Liver (tissue), 9 donors: ENCODE data around the gene COL7A1. TPM values are rescaled to one million over a fixed set of nuclear protein-coding genes. Genes with fewer than 3 reads are reported as not detected.

Source experiments
- DNase-seq: peaks from one replicate; pipeline ENCODE4 v3.0.0-alpha.2; 2017; ENCODE audit warnings: low spot score
- H3K27ac ChIP-seq, 2 donors: one replicate each; pipeline ENCODE4 v1.7.0; 2013; ENCODE audit warnings: inconsistent platforms in 2 of 2, low read length in 2 of 2, control low read depth in 1 of 2, low read depth in 1 of 2, mild to moderate bottlenecking in 1 of 2
- H3K27me3 ChIP-seq, 4 donors: one replicate each; pipeline versions ENCODE4 v1.6.1 to v1.7.0; 2013; ENCODE audit warnings: low read length in 3 of 4, inconsistent platforms in 1 of 4, mild to moderate bottlenecking in 1 of 4, moderate library complexity in 1 of 4; ENCODE audit not compliant: control insufficient read depth in 4 of 4, insufficient read depth in 4 of 4
- H3K36me3 ChIP-seq, 4 donors: one replicate each; pipeline versions ENCODE4 v1.6.1 to v1.7.0; 2013; ENCODE audit warnings: low read length in 3 of 4, mild to moderate bottlenecking in 3 of 4, low read depth in 1 of 4, moderate library complexity in 1 of 4; ENCODE audit not compliant: control insufficient read depth in 4 of 4, insufficient read depth in 3 of 4
- H3K4me1 ChIP-seq, 4 donors: one replicate each; pipeline versions ENCODE4 v1.6.1 to v1.7.0; 2013; ENCODE audit warnings: low read length in 3 of 4, mild to moderate bottlenecking in 3 of 4, moderate library complexity in 1 of 4; ENCODE audit not compliant: control insufficient read depth in 4 of 4, insufficient read depth in 4 of 4
- H3K4me3 ChIP-seq, 3 donors: one replicate each; pipeline versions ENCODE4 v1.6.1 to v1.7.0; 2013; ENCODE audit warnings: low read length in 3 of 3, control low read depth in 1 of 3, low read depth in 1 of 3, mild to moderate bottlenecking in 1 of 3
- H3K9ac ChIP-seq, 2 donors: one replicate each; pipeline ENCODE4 v1.7.0; 2013; ENCODE audit warnings: low read length in 2 of 2, mild to moderate bottlenecking in 2 of 2, moderate library complexity in 2 of 2, control low read depth in 1 of 2, low read depth in 1 of 2
- H3K9me3 ChIP-seq, 4 donors: one replicate each; pipeline versions ENCODE4 v1.6.1 to v1.7.0; 2013; ENCODE audit warnings: low read length in 3 of 4; ENCODE audit not compliant: control insufficient read depth in 4 of 4
- ATF3 ChIP-seq: IDR thresholded peaks from 2 replicates; pipeline ENCODE4 v1.6.1; 2016; ENCODE audit warnings: antibody characterized with exemption
- CTCF ChIP-seq: fragments of 150-350 bp; IDR thresholded peaks from 2 replicates; pipeline ENCODE4 v1.5.1; 2017; ENCODE audit warnings: improper control_type of control experiment, low read depth, low read length; ENCODE audit not compliant: missing input control
- EGR1 ChIP-seq, 2 donors: IDR thresholded peaks; 2 replicates each; pipeline ENCODE4 v1.6.1; 2016 to 2018; ENCODE audit warnings: antibody characterized with exemption in 2 of 2, low read depth in 2 of 2
- FOXA1 ChIP-seq: IDR thresholded peaks from 2 replicates; pipeline ENCODE4 v1.6.1; 2016; ENCODE audit warnings: antibody characterized with exemption
- FOXA2 ChIP-seq: IDR thresholded peaks from 2 replicates; pipeline ENCODE4 v1.6.1; 2016; ENCODE audit warnings: antibody characterized with exemption
- GABPA ChIP-seq, 2 donors: IDR thresholded peaks in 1 of 2; conservative IDR thresholded peaks in 1 of 2; 2 replicates each; pipeline ENCODE4 v1.6.1; 2016; ENCODE audit warnings: antibody characterized with exemption in 2 of 2, mild to moderate bottlenecking in 1 of 2, moderate library complexity in 1 of 2
- HNF4A ChIP-seq, 2 donors: conservative IDR thresholded peaks; 2 replicates each; pipeline ENCODE4 v1.6.1; 2016; ENCODE audit warnings: antibody characterized with exemption in 2 of 2, mild to moderate bottlenecking in 2 of 2
- HNF4G ChIP-seq: IDR thresholded peaks from 2 replicates; pipeline ENCODE4 v1.6.1; 2016; ENCODE audit warnings: antibody characterized with exemption
- JUND ChIP-seq, 2 donors: IDR thresholded peaks; 2 replicates each; pipeline ENCODE4 v1.6.1; 2016; ENCODE audit warnings: antibody characterized with exemption in 2 of 2
- MAX ChIP-seq: IDR thresholded peaks from 2 replicates; pipeline ENCODE4 v1.6.1; 2016; ENCODE audit warnings: antibody characterized with exemption
- NR2F2 ChIP-seq: IDR thresholded peaks from 2 replicates; pipeline ENCODE4 v1.6.1; 2016; ENCODE audit warnings: antibody characterized with exemption
- RAD21 ChIP-seq, 2 donors: IDR thresholded peaks; 2 replicates each; pipeline ENCODE4 v1.6.1; 2016; ENCODE audit warnings: antibody characterized with exemption in 2 of 2, mild to moderate bottlenecking in 2 of 2
- REST ChIP-seq: IDR thresholded peaks from 2 replicates; pipeline ENCODE4 v1.6.1; 2016; ENCODE audit warnings: antibody characterized with exemption, mild to moderate bottlenecking
- RXRA ChIP-seq, 2 donors: IDR thresholded peaks; 2 replicates each; pipeline ENCODE4 v1.6.1; 2017 to 2018; ENCODE audit warnings: antibody characterized with exemption in 2 of 2, mild to moderate bottlenecking in 1 of 2
- SP1 ChIP-seq: IDR thresholded peaks from 2 replicates; pipeline ENCODE4 v1.6.1; 2018; ENCODE audit warnings: antibody characterized with exemption, mild to moderate bottlenecking
- TAF1 ChIP-seq: conservative IDR thresholded peaks from 2 replicates; pipeline ENCODE4 v1.6.1; 2016; ENCODE audit warnings: antibody characterized with exemption, mild to moderate bottlenecking
- YY1 ChIP-seq: IDR thresholded peaks from 2 replicates; pipeline ENCODE4 v1.6.1; 2016; ENCODE audit warnings: antibody characterized with exemption, mild to moderate bottlenecking
- ZBTB33 ChIP-seq: IDR thresholded peaks from 2 replicates; pipeline ENCODE4 v1.6.1; 2016; ENCODE audit warnings: antibody characterized with exemption
- WGBS: extraction: QIAGEN DNeasy Blood & Tissue Kit; methylation state at CpG from one replicate; pipeline ENCODE4 v1.1.7; 2013; 5-methylcytosine and 5-hydroxymethylcytosine counted together
- polyA plus RNA-seq, 2 donors: library from polyadenylated mRNA; stranded (reverse) in 1 of 2; unstranded in 1 of 2; fragments of 200-250 nt in 1 of 2; fragments of >200 nt in 1 of 2; fragmentation: Nextera tagmentation in 1 of 2; extraction: Ambion mirVana in 1 of 2; gene quantifications; one replicate each; pipeline versions ENCODE4 v1.2.1 to v1.2.3, GENCODE V29; 2013 to 2015
- total RNA-seq, 2 donors: library from RNA; depleted of rRNA; stranded (reverse); fragments of >200 nt; gene quantifications; one replicate each; pipeline ENCODE4 v1.2.3, GENCODE V29; 2014
- donor health status: healthy.
- donor health status: healthy.
- donor health status: healthy.
- donor health status: healthy.
- donor health status: healthy.

The COL7A1 gene
- total and polyA plus RNA-seq, 4 donors, result 0.24 to 0.84 (median 0.40) TPM

DNA sequence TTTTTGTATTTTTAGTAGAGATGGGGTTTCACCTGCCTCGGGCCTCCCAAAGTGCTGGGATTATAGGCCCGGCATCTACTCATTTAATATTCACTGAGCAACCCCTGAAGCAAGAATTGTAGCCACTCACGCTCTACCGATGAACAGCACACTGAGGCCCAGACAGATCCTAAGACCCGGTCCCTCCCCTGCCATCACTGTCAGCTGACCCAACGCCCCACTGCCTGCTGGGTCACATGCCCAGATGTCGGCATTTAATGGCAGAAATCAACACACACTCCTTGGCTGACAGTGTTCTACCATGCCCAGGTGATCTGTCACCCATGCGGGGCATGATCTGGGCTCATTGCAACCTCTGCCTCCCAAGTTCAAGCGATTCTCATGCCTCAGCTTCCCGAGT lies 29.6 kb upstream of the COL7A1 start:
- Histone ChIP-seq H3K9me3 (no peaks in the 10 kb centered on the region), H3K27ac (no peak overlapping the region), H3K4me3 (no peak overlapping the region), H3K4me1 (no peaks in the 10 kb centered on the region), H3K36me3 (peaks cover 4 to 38% (median 7%) of the 10 kb centered on the region in 4 donors), H3K27me3 (no peaks in the 10 kb centered on the region), H3K9ac (no peak overlapping the region)
- DNase-seq, result no peak
- no peak for TF ChIP-seq SP1
- TF ChIP-seq ZBTB33, result no peak
- TF ChIP-seq CTCF, result no peak
- TF ChIP-seq FOXA1, result no peak
- TF ChIP-seq RAD21 (IDR thresholded peaks at IDR 0.05), result no peak
- TF ChIP-seq GABPA (IDR thresholded peaks at IDR 0.05 in 1 of 2, conservative IDR thresholded peaks at IDR 0.05 in 1 of 2), result no peak
- 96% methylated on average over 10 of the region's 10 CpGs for WGBS

GRCh38 chr3:48623851-48624547 lies 28.9 kb upstream of the COL7A1 start:
- no peak overlapping the region for H3K9ac ChIP-seq
- no peak for DNase-seq
- TF ChIP-seq RAD21 (IDR thresholded peaks at IDR 0.05) (no peak), ATF3 (no peak), REST (no peak), TAF1 (no peak), CTCF (no peak), ZBTB33 (no peak), GABPA (IDR thresholded peaks at IDR 0.05 in 1 of 2, conservative IDR thresholded peaks at IDR 0.05 in 1 of 2) (no peak), JUND (IDR thresholded peaks at IDR 0.05) (no peak), NR2F2 (no peak), SP1 (no peak), FOXA2 (no peak), HNF4A (conservative IDR thresholded peaks at IDR 0.05) (no peak), YY1 (no peak), FOXA1 (no peak), MAX (no peak), RXRA (IDR thresholded peaks at IDR 0.05) (no peak), EGR1 (IDR thresholded peaks at IDR 0.05; ENCODE audit: low read depth in 2 of 2) (no peak), HNF4G (no peak)
- H3K9me3 ChIP-seq, result no peaks in the 10 kb centered on the region
- H3K27ac ChIP-seq, result no peak overlapping the region
- H3K27me3 ChIP-seq, result no peaks in the 10 kb centered on the region
- no peak overlapping the region for H3K4me3 ChIP-seq
- peaks cover 4 to 34% (median 7%) of the 10 kb centered on the region in 4 donors for H3K36me3 ChIP-seq
- no peaks in the 10 kb centered on the region for H3K4me1 ChIP-seq
- 82% methylated on average over 6 of the region's 6 CpGs for WGBS
